Keratinocyte (primary cell): ENCODE results near the gene CASP10. TPM values are rescaled to one million over a fixed set of nuclear protein-coding genes. Genes with fewer than 3 reads are reported as not detected.

ENCODE experiments used
- DNase-seq: peaks from one replicate; pipeline ENCODE4 v3.0.0-alpha.2; 2011; ENCODE audit warnings: low read depth, missing footprints, low spot score
- FAIRE-seq: peaks from 2 replicates; lab custom pipeline; 2011; peaks lifted over from hg19 to GRCh38; lab: Jason Lieb, UNC
- H2AFZ ChIP-seq: 2 replicates; pipeline ENCODE4 v1.6.0; 2012; ENCODE audit warnings: low read length, control low read depth, inconsistent platforms; ENCODE audit not compliant: control insufficient read depth
- H3K27ac ChIP-seq: 2 replicates; pipeline ENCODE4 v1.5.1; 2011; ENCODE audit warnings: low read length; ENCODE audit not compliant: control insufficient read depth, insufficient read depth
- H3K27me3 ChIP-seq: 3 replicates; pipeline ENCODE4 v1.6.0; 2011; ENCODE audit warnings: low read length; ENCODE audit not compliant: control insufficient read depth, insufficient read depth; ENCODE audit errors: extremely low read depth
- H3K36me3 ChIP-seq, 2 experiments: 2 replicates in 1 of 2; 3 replicates in 1 of 2; pipeline ENCODE4 v1.5.1; 2011; ENCODE audit warnings: low read length in 2 of 2, mild to moderate bottlenecking in 1 of 2; ENCODE audit not compliant: control insufficient read depth in 2 of 2, insufficient read depth in 2 of 2; ENCODE audit errors: extremely low read depth in 1 of 2
- H3K4me1 ChIP-seq: 3 replicates; pipeline ENCODE4 v1.5.1; 2011; ENCODE audit warnings: low read length; ENCODE audit not compliant: control insufficient read depth, insufficient read depth; ENCODE audit errors: extremely low read depth
- H3K4me2 ChIP-seq: 3 replicates; pipeline ENCODE4 v1.6.0; 2011; ENCODE audit warnings: low read depth, low read length; ENCODE audit not compliant: control insufficient read depth, insufficient read depth; ENCODE audit errors: extremely low read depth
- H3K4me3 ChIP-seq, 3 experiments: fragments of 200-600 bp in 1 of 3; sonication (generic) in 1 of 3; 2 replicates in 2 of 3; 3 replicates in 1 of 3; pipeline ENCODE4 v1.5.1; 2011 to 2016; ENCODE audit warnings: low read length in 3 of 3, mild to moderate bottlenecking in 3 of 3, control low read depth in 2 of 3, inconsistent platforms in 1 of 3, low read depth in 1 of 3, mixed read lengths in 1 of 3, mixed run types in 1 of 3, moderate library complexity in 1 of 3; ENCODE audit not compliant: control insufficient read depth in 2 of 3, insufficient read depth in 2 of 3; ENCODE audit errors: extremely low read depth in 1 of 3
- H3K79me2 ChIP-seq: 2 replicates; pipeline ENCODE4 v1.6.0; 2012; ENCODE audit warnings: low read length; ENCODE audit not compliant: control insufficient read depth, insufficient read depth
- H3K9ac ChIP-seq: 3 replicates; pipeline ENCODE4 v1.6.0; 2011; ENCODE audit warnings: low read length; ENCODE audit not compliant: control insufficient read depth, insufficient read depth; ENCODE audit errors: extremely low read depth
- H3K9me1 ChIP-seq: 3 replicates; pipeline ENCODE4 v1.6.0; 2011; ENCODE audit warnings: low read length; ENCODE audit not compliant: control insufficient read depth, insufficient read depth; ENCODE audit errors: extremely low read depth
- H3K9me3 ChIP-seq: 2 replicates; pipeline ENCODE4 v1.5.1; 2012; ENCODE audit warnings: low read depth, low read length; ENCODE audit not compliant: control insufficient read depth
- H4K20me1 ChIP-seq: 3 replicates; pipeline ENCODE4 v1.6.0; 2011; ENCODE audit warnings: low read length; ENCODE audit not compliant: control insufficient read depth, insufficient read depth; ENCODE audit errors: extremely low read depth
- CTCF ChIP-seq, 3 experiments: IDR thresholded peaks in 1 of 3; conservative IDR thresholded peaks in 1 of 3; optimal IDR thresholded peaks in 1 of 3; 2 replicates in 2 of 3; 3 replicates in 1 of 3; pipeline versions ENCODE3 to v1.5.1; 2011; ENCODE audit warnings: low read length in 3 of 3, mild to moderate bottlenecking in 3 of 3, moderate library complexity in 2 of 3, control low read depth in 1 of 3, inconsistent platforms in 1 of 3; ENCODE audit not compliant: insufficient read depth in 2 of 3; ENCODE audit errors: extremely low read depth in 1 of 3
- EZH2 ChIP-seq: IDR thresholded peaks from one replicate; pipeline ENCODE4 v1.6.1; 2012; ENCODE audit warnings: inconsistent platforms, mild to moderate bottlenecking, low read length, moderate library complexity
- dilution Hi-C: fragments of 300-500 bp; cut with MboI; formaldehyde crosslinking; loops from one replicate; pipeline ENCODE4 v1.7.0; 2020; ENCODE audit warnings: low sequenced_read_pairs; ENCODE audit not compliant: extremely low pct_ligation_motif_present
- polyA plus RNA-seq, 5 experiments: library from polyadenylated mRNA; depleted of rRNA in 3 of 5; stranded (reverse) in 3 of 5; stranded (forward) in 1 of 5; unstranded in 1 of 5; fragments of >200 nt; gene quantifications; 1 replicate in 1 of 5; 2 replicates in 3 of 5; 3 replicates in 1 of 5; pipeline versions ENCODE4 v1.2.1 to v1.2.3, GENCODE V29; 2011 to 2012; ENCODE audit warnings: missing spikeins in 2 of 5, low read depth in 1 of 5, low replicate concordance in 1 of 5

CASP10 gene
- polyA plus RNA-seq, 1 donor (not counting 4 experiments of a cell fraction or from before 2014, with no cell fraction given) = 7.1 TPM

- H3K4me1 ChIP-seq = no peaks in the 10 kb centered on the region
- TF ChIP-seq CTCF (optimal IDR thresholded peaks at IDR 0.05 in 1 of 3, IDR thresholded peaks at IDR 0.05 in 1 of 3, conservative IDR thresholded peaks at IDR 0.05 in 1 of 3; ENCODE audit: extremely low read depth in 1 of 3, insufficient read depth in 2 of 3, low read length in 3 of 3) = no peak
- no peaks in the 10 kb centered on the region for H3K9me3 ChIP-seq
- H4K20me1 ChIP-seq = no peaks in the 10 kb centered on the region
- H3K79me2 ChIP-seq = peaks cover 6% of the 10 kb centered on the region
- peaks cover 9 to 26% of the 10 kb centered on the region in 2 experiments for H3K36me3 ChIP-seq
- dilution Hi-C loops = no loop called here
- no peak overlapping the region for H3K27ac ChIP-seq
- H2AFZ ChIP-seq = no peak overlapping the region
- no peak for DNase-seq
- no peak overlapping the region for H3K4me3 ChIP-seq
- no peak for FAIRE-seq
- no peak overlapping the region for H3K9ac ChIP-seq
- no peaks in the 10 kb centered on the region for H3K9me1 ChIP-seq
- no peak overlapping the region for H3K4me2 ChIP-seq
- no peaks in the 10 kb centered on the region for H3K27me3 ChIP-seq
These were observed 84.5 kb downstream of the CASP10 start for GRCh38 chr2:201267278-201268030.

- Histone ChIP-seq H3K4me1 (no peaks in the 10 kb centered on the region), H3K4me3 (no peak overlapping the region), H2AFZ (no peak overlapping the region), H3K36me3 (peaks cover 11 to 26% of the 10 kb centered on the region in 2 experiments), H3K79me2 (no peaks in the 10 kb centered on the region), H3K4me2 (no peak overlapping the region), H3K9me3 (no peaks in the 10 kb centered on the region), H3K9me1 (no peaks in the 10 kb centered on the region), H4K20me1 (no peaks in the 10 kb centered on the region), H3K27ac (no peak overlapping the region), H3K27me3 (no peaks in the 10 kb centered on the region), H3K9ac (no peak overlapping the region)
- FAIRE-seq (no peak), DNase-seq (no peak)
- dilution Hi-C loops = no loop called here
- TF ChIP-seq EZH2 (no peak), CTCF (optimal IDR thresholded peaks at IDR 0.05 in 1 of 3, IDR thresholded peaks at IDR 0.05 in 1 of 3, conservative IDR thresholded peaks at IDR 0.05 in 1 of 3; ENCODE audit: extremely low read depth in 1 of 3, insufficient read depth in 2 of 3, low read length in 3 of 3) (no peak)
These were observed 86.8 kb downstream of the CASP10 start for GRCh38 chr2:201269764-201270163.
